Measurements from ENCODE around the gene MYO5A.

GRCh38 chr15:52440946-52441345 is 87.7 kb downstream of the MYO5A start:
- TF ChIP-seq STAT6 (CRISPR knock-in tag; conservative IDR thresholded peaks at IDR 0.05; ENCODE audit: low read depth) (no peak), USF1 (CRISPR knock-in tag; IDR thresholded peaks at IDR 0.05) (no peak)
